H1 (cell line): Measurements from ENCODE around the gene ELOA.

Experiments used
- EP300 ChIP-seq, 2 experiments: IDR thresholded peaks; 1 replicate in 1 of 2; 2 replicates in 1 of 2; pipeline ENCODE4 v1.6.1; 2011 to 2012; ENCODE audit warnings: low read depth in 2 of 2, low read length in 2 of 2, mild to moderate bottlenecking in 2 of 2, borderline replicate concordance in 1 of 2, inconsistent platforms in 1 of 2, moderate library complexity in 1 of 2
- EZH2 ChIP-seq: fragments of 200-600 bp; sonication (generic); IDR thresholded peaks from 2 replicates; pipeline ENCODE4 v1.7.1; 2012; ENCODE audit warnings: low read depth, mild to moderate bottlenecking, moderate library complexity, low read length, inconsistent platforms; ENCODE audit not compliant: severe bottlenecking
- GTF2F1 ChIP-seq: IDR thresholded peaks from 2 replicates; pipeline ENCODE4 v1.6.1; 2012; ENCODE audit warnings: low read depth, low read length, improper control_type of control experiment, borderline replicate concordance
- POLR2A ChIP-seq, 2 experiments: IDR thresholded peaks; 1 replicate in 1 of 2; 2 replicates in 1 of 2; pipeline ENCODE4 v1.6.1; 2011; ENCODE audit warnings: low read depth in 2 of 2, low read length in 2 of 2, mild to moderate bottlenecking in 2 of 2; ENCODE audit errors: control extremely low read depth in 1 of 2
- POLR2AphosphoS5 ChIP-seq: IDR thresholded peaks from 2 replicates; pipeline ENCODE4 v1.6.1; 2011; ENCODE audit warnings: low read depth, low read length
- RAD21 ChIP-seq, 2 experiments: IDR thresholded peaks in 1 of 2; conservative IDR thresholded peaks in 1 of 2; 2 replicates each; pipeline ENCODE4 v1.6.1; 2011; ENCODE audit warnings: low read depth in 2 of 2, low read length in 2 of 2, improper control_type of control experiment in 1 of 2, inconsistent platforms in 1 of 2, mild to moderate bottlenecking in 1 of 2, moderate library complexity in 1 of 2
- RXRA ChIP-seq: IDR thresholded peaks from 2 replicates; pipeline ENCODE4 v1.6.1; 2011; ENCODE audit warnings: low read depth, mild to moderate bottlenecking, low read length, moderate library complexity; ENCODE audit not compliant: insufficient read depth
- SIX5 ChIP-seq: IDR thresholded peaks from 2 replicates; pipeline ENCODE4 v1.6.1; 2011; ENCODE audit warnings: mild to moderate bottlenecking, low read depth, low read length
- SP2 ChIP-seq: IDR thresholded peaks from 2 replicates; pipeline ENCODE4 v1.6.1; 2012; ENCODE audit warnings: mild to moderate bottlenecking, low read length, inconsistent platforms
- SP4 ChIP-seq: IDR thresholded peaks from 2 replicates; pipeline ENCODE4 v1.6.1; 2012; ENCODE audit warnings: low read length, inconsistent platforms
- YY1 ChIP-seq: IDR thresholded peaks from 2 replicates; pipeline ENCODE4 v1.6.1; 2011; ENCODE audit warnings: low read depth, mild to moderate bottlenecking, low read length
- TF ChIP-seq, protein P1 (sequence below), 3 experiments: IDR thresholded peaks; 1 replicate in 2 of 3; 2 replicates in 1 of 3; pipeline versions ENCODE4 v1.5.1 to v1.6.1; 2011; ENCODE audit warnings: low read length in 3 of 3, mild to moderate bottlenecking in 3 of 3, inconsistent platforms in 2 of 3, low read depth in 1 of 3, moderate library complexity in 1 of 3; ENCODE audit not compliant: insufficient read depth in 1 of 3; ENCODE audit errors: control extremely low read depth in 1 of 3

GRCh38 chr1:23806280-23806679 lies 63.0 kb downstream of the ELOA start:
- TF ChIP-seq YY1 = no peak
- TF ChIP-seq GTF2F1 = no peak
- TF ChIP-seq POLR2AphosphoS5 = no peak
- TF ChIP-seq, protein P1, sequence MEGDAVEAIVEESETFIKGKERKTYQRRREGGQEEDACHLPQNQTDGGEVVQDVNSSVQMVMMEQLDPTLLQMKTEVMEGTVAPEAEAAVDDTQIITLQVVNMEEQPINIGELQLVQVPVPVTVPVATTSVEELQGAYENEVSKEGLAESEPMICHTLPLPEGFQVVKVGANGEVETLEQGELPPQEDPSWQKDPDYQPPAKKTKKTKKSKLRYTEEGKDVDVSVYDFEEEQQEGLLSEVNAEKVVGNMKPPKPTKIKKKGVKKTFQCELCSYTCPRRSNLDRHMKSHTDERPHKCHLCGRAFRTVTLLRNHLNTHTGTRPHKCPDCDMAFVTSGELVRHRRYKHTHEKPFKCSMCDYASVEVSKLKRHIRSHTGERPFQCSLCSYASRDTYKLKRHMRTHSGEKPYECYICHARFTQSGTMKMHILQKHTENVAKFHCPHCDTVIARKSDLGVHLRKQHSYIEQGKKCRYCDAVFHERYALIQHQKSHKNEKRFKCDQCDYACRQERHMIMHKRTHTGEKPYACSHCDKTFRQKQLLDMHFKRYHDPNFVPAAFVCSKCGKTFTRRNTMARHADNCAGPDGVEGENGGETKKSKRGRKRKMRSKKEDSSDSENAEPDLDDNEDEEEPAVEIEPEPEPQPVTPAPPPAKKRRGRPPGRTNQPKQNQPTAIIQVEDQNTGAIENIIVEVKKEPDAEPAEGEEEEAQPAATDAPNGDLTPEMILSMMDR (IDR thresholded peaks at IDR 0.05; ENCODE audit: control extremely low read depth in 1 of 3, insufficient read depth in 1 of 3, low read depth in 1 of 3, low read length in 3 of 3) = no peak
- TF ChIP-seq EP300 (IDR thresholded peaks at IDR 0.05; ENCODE audit: borderline replicate concordance in 1 of 2, low read depth in 2 of 2, low read length in 2 of 2) = no peak
- TF ChIP-seq EZH2 = no peak
- TF ChIP-seq POLR2A (IDR thresholded peaks at IDR 0.05; ENCODE audit: control extremely low read depth in 1 of 2, low read depth in 2 of 2, low read length in 2 of 2) = no peak
- TF ChIP-seq SP4 = no peak
- no peak for TF ChIP-seq RAD21 (IDR thresholded peaks at IDR 0.05 in 1 of 2, conservative IDR thresholded peaks at IDR 0.05 in 1 of 2; ENCODE audit: low read depth in 2 of 2, low read length in 2 of 2)
- TF ChIP-seq SP2 = no peak
- TF ChIP-seq RXRA = no peak
- no peak for TF ChIP-seq SIX5
